Stimulated activated effector memory CD8-positive, alpha-beta T cell treated with anti-CD3 and anti-CD28 coated beads, Interleukin-12 subunit alpha, Interleukin-12 subunit beta, amount 100 ng/mL, for 72 hours (primary cell): ENCODE results near the gene PSMG4.
A peak's percentile ranks its signal among the peaks of the same experiment; 100 is the strongest.

Source experiments
- ATAC-seq: fragments of 150-1000 bp; cut with Tn5 transposase; 2 replicates; pipeline ENCODE4 v1.10.0; 2021
- DNase-seq, 2 donors: peaks; one replicate each; pipeline ENCODE4 v3.0.0; 2021 to 2022; ENCODE audit warnings: low spot score in 2 of 2
- H3K27ac Mint-ChIP-seq: one replicate; pipeline ENCODE4 v1.8.0; 2022; ENCODE audit warnings: mild to moderate bottlenecking, mixed read lengths
- H3K36me3 Mint-ChIP-seq: one replicate; pipeline ENCODE4 v1.8.0; 2022; ENCODE audit warnings: mild to moderate bottlenecking, mixed read lengths
- H3K4me1 Mint-ChIP-seq: one replicate; pipeline ENCODE4 v1.8.0; 2022; ENCODE audit warnings: mixed read lengths
- H3K4me3 Mint-ChIP-seq: one replicate; pipeline ENCODE4 v1.8.0; 2022; ENCODE audit warnings: mild to moderate bottlenecking, mixed read lengths
- H3K9me3 Mint-ChIP-seq: one replicate; pipeline ENCODE4 v1.8.0; 2022; ENCODE audit warnings: mixed read lengths

Gene PSMG4

DNA sequence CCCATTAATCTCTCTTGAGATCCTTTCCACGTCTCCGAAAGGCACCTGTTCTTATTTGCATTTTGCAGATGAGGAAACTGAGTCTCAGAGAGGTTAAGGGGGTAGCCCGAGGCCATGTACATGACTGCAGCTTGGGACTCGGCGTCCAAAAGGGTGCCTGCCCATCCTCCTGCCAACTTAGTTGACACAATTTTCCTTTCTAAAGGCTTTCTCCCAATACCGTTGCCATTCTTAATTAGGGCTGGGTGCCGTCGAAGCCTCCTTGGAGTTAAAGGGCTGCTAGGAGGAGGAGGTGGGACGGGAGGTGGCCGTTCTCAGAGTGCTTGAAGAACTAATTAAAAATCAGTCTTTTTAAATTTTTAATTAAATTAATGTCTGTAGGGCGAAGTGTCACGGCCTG is 546 bp upstream of the PSMG4 start:
- no peaks in the 10 kb centered on the region for H3K9me3 Mint-ChIP-seq
- H3K4me1 Mint-ChIP-seq, result peaks cover 32% of the 10 kb centered on the region
- DNase-seq, result no peak
- ATAC-seq, result no peak
- H3K4me3 Mint-ChIP-seq, result peak overlapping the region; percentile 93
- peaks cover 19% of the 10 kb centered on the region for H3K36me3 Mint-ChIP-seq
- H3K27ac Mint-ChIP-seq, result no peak overlapping the region

DNA sequence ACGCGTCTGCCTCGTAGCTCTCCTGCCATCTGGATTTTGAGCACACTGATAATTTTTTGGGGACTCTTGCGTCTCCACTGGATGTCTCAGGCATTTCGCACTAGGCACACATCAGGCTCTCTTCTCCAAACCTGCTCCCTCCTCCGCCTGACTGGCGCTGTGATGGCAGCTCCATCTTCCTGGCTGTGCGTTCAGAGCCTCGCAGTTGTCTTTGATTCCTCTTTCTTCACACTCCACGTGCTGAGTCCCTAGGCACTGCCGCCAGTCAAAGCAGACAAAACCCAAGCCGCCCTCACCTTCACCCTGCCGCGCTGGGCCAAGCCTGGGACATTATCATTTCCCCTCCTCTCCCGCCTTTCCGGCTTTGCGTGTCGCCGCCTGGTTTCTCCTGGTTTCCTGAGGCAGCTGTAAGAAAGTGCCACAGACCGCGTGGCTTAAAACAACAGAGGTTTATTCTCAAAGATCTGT is 778 bp downstream of the PSMG4 start:
- H3K27ac Mint-ChIP-seq, result peak overlapping the region; percentile 92
- DNase-seq (peak in 1 of 2 donors; percentile 66), ATAC-seq (peak; percentile 43)
- peaks cover 32% of the 10 kb centered on the region for H3K36me3 Mint-ChIP-seq
- H3K4me3 Mint-ChIP-seq, result peak overlapping the region; percentile 93
- H3K4me1 Mint-ChIP-seq, result peaks cover 39% of the 10 kb centered on the region
- no peaks in the 10 kb centered on the region for H3K9me3 Mint-ChIP-seq

DNA sequence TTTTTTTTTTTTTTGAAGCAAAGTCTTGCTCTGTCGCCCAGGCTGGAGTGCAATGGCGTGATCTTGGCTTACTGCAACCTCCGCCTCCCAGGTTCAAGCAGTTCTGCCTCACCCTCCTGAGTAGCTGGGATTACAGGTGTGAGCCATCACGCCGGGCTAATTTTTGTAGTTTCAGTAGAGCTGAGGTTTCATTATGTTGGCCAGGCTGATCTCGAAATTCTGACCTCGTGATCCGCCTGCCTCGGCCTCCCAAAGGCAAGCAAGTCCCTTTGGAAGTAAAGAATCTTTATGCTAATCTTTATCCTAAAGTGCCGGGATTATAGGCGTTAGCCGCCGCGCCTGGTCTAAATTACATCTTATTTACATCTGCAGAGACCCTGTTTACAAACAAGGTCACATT is 1.5 kb downstream of the PSMG4 start:
- DNase-seq (no peak), ATAC-seq (no peak)
- peaks cover 40% of the 10 kb centered on the region for H3K36me3 Mint-ChIP-seq
- no peaks in the 10 kb centered on the region for H3K9me3 Mint-ChIP-seq
- H3K4me1 Mint-ChIP-seq, result peaks cover 39% of the 10 kb centered on the region
- no peak overlapping the region for H3K27ac Mint-ChIP-seq
- peak overlapping the region; percentile 93 for H3K4me3 Mint-ChIP-seq

GRCh38 chr6:3260772-3261517 is 2.2 kb downstream of the PSMG4 start:
- H3K36me3 Mint-ChIP-seq, result peaks cover 41% of the 10 kb centered on the region
- no peak for DNase-seq
- H3K4me1 Mint-ChIP-seq, result peaks cover 39% of the 10 kb centered on the region
- peak overlapping the region; percentile 93 for H3K4me3 Mint-ChIP-seq
- peak overlapping the region; percentile 17 for H3K27ac Mint-ChIP-seq
- H3K9me3 Mint-ChIP-seq, result no peaks in the 10 kb centered on the region
- ATAC-seq, result no peak

- peaks cover 39% of the 10 kb centered on the region for H3K4me1 Mint-ChIP-seq
- H3K4me3 Mint-ChIP-seq, result peak overlapping the region; percentile 93
- no peak for DNase-seq
- H3K27ac Mint-ChIP-seq, result peak overlapping the region; percentile 17
- no peaks in the 10 kb centered on the region for H3K9me3 Mint-ChIP-seq
- H3K36me3 Mint-ChIP-seq, result peaks cover 45% of the 10 kb centered on the region
- no peak for ATAC-seq
Observed at GRCh38 chr6:3261518-3261820, 2.7 kb downstream of the PSMG4 start.

- peaks cover 39% of the 10 kb centered on the region for H3K4me1 Mint-ChIP-seq
- no peaks in the 10 kb centered on the region for H3K9me3 Mint-ChIP-seq
- DNase-seq (no peak), ATAC-seq (no peak)
- H3K36me3 Mint-ChIP-seq, result peaks cover 48% of the 10 kb centered on the region
- H3K4me3 Mint-ChIP-seq, result no peak overlapping the region
- no peak overlapping the region for H3K27ac Mint-ChIP-seq
Observed at GRCh38 chr6:3261921-3262320, 3.2 kb downstream of the PSMG4 start.

- Mint-ChIP-seq H3K9me3 (no peaks in the 10 kb centered on the region), H3K4me3 (no peak overlapping the region), H3K27ac (peak overlapping the region; percentile 12), H3K36me3 (peaks cover 60% of the 10 kb centered on the region), H3K4me1 (peaks cover 46% of the 10 kb centered on the region)
- ATAC-seq (no peak), DNase-seq (no peak)
Observed at GRCh38 chr6:3263096-3263495, 4.3 kb downstream of the PSMG4 start.

DNA sequence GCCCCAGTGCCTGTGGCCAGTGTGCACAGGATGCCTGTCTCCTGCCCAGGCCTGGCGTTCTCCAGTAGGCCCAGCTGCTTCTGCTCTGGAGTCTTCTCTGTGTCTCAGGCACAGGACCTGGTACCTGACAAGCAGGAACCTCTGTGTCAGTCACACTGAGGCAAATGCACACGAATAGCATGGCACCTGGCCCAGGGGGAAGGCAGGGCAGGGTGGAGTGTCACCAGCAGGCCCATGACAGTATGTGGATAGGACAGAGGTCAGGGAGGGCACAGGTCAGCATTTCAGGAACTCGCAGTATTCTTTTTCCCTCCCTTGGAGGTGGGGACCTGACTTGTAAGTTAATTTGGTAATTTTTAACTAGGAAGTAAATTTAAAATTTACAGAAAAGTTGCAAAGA is 5.6 kb downstream of the PSMG4 start:
- Mint-ChIP-seq H3K36me3 (peaks cover 68% of the 10 kb centered on the region), H3K27ac (no peak overlapping the region), H3K4me3 (no peak overlapping the region), H3K4me1 (peaks cover 58% of the 10 kb centered on the region), H3K9me3 (no peaks in the 10 kb centered on the region)
- no peak for ATAC-seq
- no peak for DNase-seq

DNA sequence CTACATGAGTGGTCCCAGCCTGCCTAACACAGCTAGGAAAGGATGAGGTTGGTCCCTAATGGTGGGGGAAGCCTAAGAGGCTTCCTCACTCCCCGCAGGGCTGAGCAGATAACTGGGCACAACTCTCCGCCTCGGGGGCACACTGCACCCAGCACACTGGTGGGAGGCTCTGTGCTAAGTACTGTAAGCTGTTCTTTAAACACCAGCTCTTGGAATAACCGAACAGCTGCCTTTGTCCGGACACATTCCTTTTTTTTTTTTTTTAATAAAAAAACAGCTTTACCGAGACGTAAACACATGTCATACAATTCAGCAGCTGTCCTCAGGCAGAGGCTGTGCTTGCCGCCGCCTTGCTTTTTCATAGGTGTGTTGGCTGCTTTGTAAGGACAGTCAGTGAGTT is 6.9 kb downstream of the PSMG4 start:
- Mint-ChIP-seq H3K27ac (no peak overlapping the region), H3K4me3 (no peak overlapping the region), H3K36me3 (peaks cover 76% of the 10 kb centered on the region), H3K9me3 (no peaks in the 10 kb centered on the region), H3K4me1 (peaks cover 52% of the 10 kb centered on the region)
- ATAC-seq, result no peak
- no peak for DNase-seq

DNA sequence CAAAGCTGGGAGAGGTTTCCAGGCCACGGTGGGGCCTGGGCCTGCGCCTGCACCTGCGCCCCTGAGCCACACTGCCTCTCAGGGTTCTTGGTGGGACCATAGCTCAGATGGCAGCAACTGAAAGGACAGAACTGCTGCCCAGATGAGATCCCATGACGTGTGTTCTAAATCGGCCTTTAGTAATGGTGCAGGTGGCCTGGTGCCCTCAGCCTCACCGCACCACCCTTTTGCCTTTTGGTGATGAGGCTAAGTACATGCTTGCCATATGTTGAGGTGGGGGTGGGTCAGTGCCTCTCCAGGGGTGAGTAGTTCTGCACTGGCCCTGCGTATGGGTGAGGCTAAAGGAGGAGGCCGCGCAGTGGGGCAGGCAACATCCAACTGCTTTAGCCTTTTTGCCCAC is 7.4 kb downstream of the PSMG4 start:
- DNase-seq, result no peak
- H3K27ac Mint-ChIP-seq, result no peak overlapping the region
- no peak overlapping the region for H3K4me3 Mint-ChIP-seq
- ATAC-seq, result no peak
- H3K9me3 Mint-ChIP-seq, result no peaks in the 10 kb centered on the region
- H3K4me1 Mint-ChIP-seq, result peaks cover 52% of the 10 kb centered on the region
- peaks cover 77% of the 10 kb centered on the region for H3K36me3 Mint-ChIP-seq

- H3K9me3 Mint-ChIP-seq, result no peaks in the 10 kb centered on the region
- no peak for DNase-seq
- peaks cover 50% of the 10 kb centered on the region for H3K4me1 Mint-ChIP-seq
- H3K27ac Mint-ChIP-seq, result no peak overlapping the region
- peaks cover 83% of the 10 kb centered on the region for H3K36me3 Mint-ChIP-seq
- H3K4me3 Mint-ChIP-seq, result no peak overlapping the region
- no peak for ATAC-seq
Observed at GRCh38 chr6:3267162-3267561, 8.4 kb downstream of the PSMG4 start.

- H3K36me3 Mint-ChIP-seq, result peaks cover 76% of the 10 kb centered on the region
- no peaks in the 10 kb centered on the region for H3K9me3 Mint-ChIP-seq
- ATAC-seq, result no peak
- DNase-seq, result no peak
- no peak overlapping the region for H3K4me3 Mint-ChIP-seq
- peaks cover 45% of the 10 kb centered on the region for H3K4me1 Mint-ChIP-seq
- H3K27ac Mint-ChIP-seq, result peak overlapping the region; percentile 20
Observed at GRCh38 chr6:3268680-3269079, 9.9 kb downstream of the PSMG4 start.

- Mint-ChIP-seq H3K9me3 (no peaks in the 10 kb centered on the region), H3K4me1 (peaks cover 51% of the 10 kb centered on the region), H3K4me3 (no peak overlapping the region), H3K27ac (peak overlapping the region; percentile 20), H3K36me3 (peaks cover 68% of the 10 kb centered on the region)
- no peak for DNase-seq
- peak; percentile 38 for ATAC-seq
Observed at GRCh38 chr6:3269281-3269975, 10.7 kb downstream of the PSMG4 start.

DNA sequence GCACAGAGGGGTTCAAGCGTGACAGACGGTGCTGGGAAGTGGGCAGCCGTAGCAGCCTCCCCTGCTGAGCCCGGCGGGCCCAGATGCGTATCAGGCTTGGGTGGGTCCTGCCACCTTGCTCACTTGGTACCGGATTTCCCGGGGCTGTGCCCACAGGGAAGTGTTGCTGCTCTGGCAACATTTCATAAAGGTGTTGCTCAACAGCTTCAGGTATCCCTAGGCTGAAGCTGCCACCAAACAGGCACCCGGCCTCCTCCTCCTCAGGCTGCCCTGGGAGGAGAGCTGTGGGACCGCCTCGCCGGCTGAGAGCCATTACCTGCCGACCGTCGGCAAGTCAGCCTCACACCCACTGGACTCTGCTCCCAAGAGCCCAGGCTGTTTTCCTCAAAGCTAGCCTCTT is 11.5 kb downstream of the PSMG4 start:
- Mint-ChIP-seq H3K4me3 (no peak overlapping the region), H3K9me3 (no peaks in the 10 kb centered on the region), H3K4me1 (peaks cover 53% of the 10 kb centered on the region), H3K27ac (peak overlapping the region; percentile 7), H3K36me3 (peaks cover 60% of the 10 kb centered on the region)
- no peak for DNase-seq
- ATAC-seq, result no peak

- Mint-ChIP-seq H3K9me3 (no peaks in the 10 kb centered on the region), H3K4me1 (peaks cover 61% of the 10 kb centered on the region), H3K36me3 (peaks cover 52% of the 10 kb centered on the region), H3K27ac (no peak overlapping the region), H3K4me3 (no peak overlapping the region)
- ATAC-seq (no peak), DNase-seq (no peak)
Observed at GRCh38 chr6:3271756-3272155, 13.0 kb downstream of the PSMG4 start.

DNA sequence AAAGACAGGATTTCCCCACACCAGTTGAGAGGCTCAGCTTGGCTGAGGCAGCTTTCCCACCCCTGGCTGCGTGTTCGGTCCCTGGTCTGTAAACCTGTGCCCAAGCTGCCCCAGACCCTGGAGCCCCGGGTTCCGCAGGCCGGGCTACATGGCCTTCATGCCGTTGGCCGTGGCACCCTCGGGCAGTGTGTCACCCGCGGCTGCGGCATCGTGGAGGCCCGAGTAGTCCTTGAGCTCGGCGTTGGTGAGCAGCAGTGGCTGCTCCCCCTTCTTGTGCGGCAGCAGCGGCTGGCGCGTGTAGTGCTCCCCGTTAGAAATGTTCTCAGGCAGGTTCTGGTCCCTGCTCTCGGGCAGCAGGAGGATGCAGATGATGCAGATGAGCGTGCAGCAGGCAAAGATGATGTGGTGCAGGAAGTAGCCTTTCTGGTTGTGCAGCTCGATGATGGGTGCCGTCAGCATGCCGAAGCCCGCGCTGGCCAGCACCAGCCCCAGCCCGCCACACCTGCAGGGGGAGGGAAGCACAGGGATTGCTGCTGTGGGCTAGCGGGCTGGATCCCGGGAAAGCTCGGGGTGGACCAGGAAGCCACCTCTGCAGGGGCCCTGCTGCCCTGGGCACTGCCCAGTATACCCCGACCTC is 14.3 kb downstream of the PSMG4 start:
- Mint-ChIP-seq H3K4me3 (no peak overlapping the region), H3K27ac (peak overlapping the region; percentile 81), H3K9me3 (no peaks in the 10 kb centered on the region), H3K4me1 (peaks cover 54% of the 10 kb centered on the region), H3K36me3 (peaks cover 40% of the 10 kb centered on the region)
- DNase-seq (no peak), ATAC-seq (no peak)
